ENCODE results near the gene BMI1. TPM values are rescaled to one million over a fixed set of nuclear protein-coding genes. Genes with fewer than 3 reads are reported as not detected.

BMI1 gene
- total and polyA plus RNA-seq, 10 donors: 26.9 to 89.7 (median 64.2) TPM

DNA sequence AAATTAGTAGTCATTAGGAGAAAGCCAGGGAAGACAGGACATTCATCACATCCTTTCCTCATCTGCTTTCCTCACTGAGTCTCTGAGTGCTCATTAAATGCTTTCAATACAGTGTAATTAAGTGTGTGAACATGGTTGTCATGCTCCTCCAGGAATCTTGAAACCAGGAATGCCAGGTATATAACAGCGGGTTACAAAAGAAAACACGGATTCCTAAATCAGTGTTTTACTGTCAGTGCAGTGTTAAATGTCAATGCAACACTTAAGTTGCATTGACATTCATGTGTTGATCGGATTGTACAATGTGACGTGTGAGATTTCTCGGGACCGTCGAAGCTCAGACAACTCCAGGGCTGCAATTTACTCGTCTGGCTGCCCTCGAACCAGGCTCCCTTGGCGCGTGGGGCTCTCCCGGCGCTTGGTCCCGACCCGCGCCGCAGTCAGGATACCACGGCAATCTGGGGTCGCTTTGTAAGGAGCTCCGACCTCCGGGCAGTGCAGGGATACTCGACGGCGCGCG, 23.9 kb downstream of the BMI1 start:
- Histone ChIP-seq H3K27ac (no peak overlapping the region), H3K4me1 (peaks cover 5 to 29% (median 20%) of the 10 kb centered on the region in 6 donors), H3K27me3 (replicated peaks in 1 of 7) (peaks cover 26 to 96% (median 74%) of the 10 kb centered on the region in 7 donors), H3K36me3 (no peaks in the 10 kb centered on the region), H3K4me3 (peak overlapping the region in 7 of 8 donors; percentile 24 to 66 (median 42)), H3K9me3 (peaks cover 0 to 15% (median 0%) of the 10 kb centered on the region in 8 donors)
- intact Hi-C loops (cut with DNase I; ENCODE audit: low total_unique reads): no loop called here
- TF ChIP-seq POLR2AphosphoS5 (IDR thresholded peaks at IDR 0.05) (no peak), POLR2A (IDR thresholded peaks at IDR 0.05) (no peak)
- TF ChIP-seq, protein P1, sequence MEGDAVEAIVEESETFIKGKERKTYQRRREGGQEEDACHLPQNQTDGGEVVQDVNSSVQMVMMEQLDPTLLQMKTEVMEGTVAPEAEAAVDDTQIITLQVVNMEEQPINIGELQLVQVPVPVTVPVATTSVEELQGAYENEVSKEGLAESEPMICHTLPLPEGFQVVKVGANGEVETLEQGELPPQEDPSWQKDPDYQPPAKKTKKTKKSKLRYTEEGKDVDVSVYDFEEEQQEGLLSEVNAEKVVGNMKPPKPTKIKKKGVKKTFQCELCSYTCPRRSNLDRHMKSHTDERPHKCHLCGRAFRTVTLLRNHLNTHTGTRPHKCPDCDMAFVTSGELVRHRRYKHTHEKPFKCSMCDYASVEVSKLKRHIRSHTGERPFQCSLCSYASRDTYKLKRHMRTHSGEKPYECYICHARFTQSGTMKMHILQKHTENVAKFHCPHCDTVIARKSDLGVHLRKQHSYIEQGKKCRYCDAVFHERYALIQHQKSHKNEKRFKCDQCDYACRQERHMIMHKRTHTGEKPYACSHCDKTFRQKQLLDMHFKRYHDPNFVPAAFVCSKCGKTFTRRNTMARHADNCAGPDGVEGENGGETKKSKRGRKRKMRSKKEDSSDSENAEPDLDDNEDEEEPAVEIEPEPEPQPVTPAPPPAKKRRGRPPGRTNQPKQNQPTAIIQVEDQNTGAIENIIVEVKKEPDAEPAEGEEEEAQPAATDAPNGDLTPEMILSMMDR (IDR thresholded peaks at IDR 0.05 in 8 of 11, conservative IDR thresholded peaks at IDR 0.05 in 3 of 11): no peak
- 9 to 38% (median 11%) methylated on average over 7 to 26 of the region's 26 CpGs for WGBS, 5 donors
- no peak for DNase-seq

GRCh38 chr10:22345301-22346095, 24.6 kb downstream of the BMI1 start, which contains the start of gene SPAG6:
Gene SPAG6, plus strand, starts transcription at chr10:22345496. Its CDS starts 116 bp downstream, at chr10:22345612.
- H3K9me3 ChIP-seq: peaks cover 0 to 15% (median 0%) of the 10 kb centered on the region in 8 donors
- DNase-seq: peak; percentile 90
- 8 to 17% (median 8%) methylated on average over 34 to 83 of the region's 83 CpGs for WGBS, 5 donors
- H3K4me1 ChIP-seq: peaks cover 3 to 26% (median 17%) of the 10 kb centered on the region in 6 donors
- H3K36me3 ChIP-seq: no peaks in the 10 kb centered on the region
- intact Hi-C loops (cut with DNase I; ENCODE audit: low total_unique reads): no loop called here
- H3K27me3 ChIP-seq (replicated peaks in 1 of 7): peaks cover 26 to 92% (median 71%) of the 10 kb centered on the region in 7 donors
- no peak within 1 kb of the TSS for H3K27ac ChIP-seq
- peak within 1 kb of the TSS in 7 of 8 donors; percentile 24 to 66 (median 42) for H3K4me3 ChIP-seq
- TF ChIP-seq POLR2A (IDR thresholded peaks at IDR 0.05) (no peak), POLR2AphosphoS5 (IDR thresholded peaks at IDR 0.05) (peak; percentile 48 to 80 (median 49))
- TF ChIP-seq, protein P1 (IDR thresholded peaks at IDR 0.05 in 8 of 11, conservative IDR thresholded peaks at IDR 0.05 in 3 of 11): no peak

DNA sequence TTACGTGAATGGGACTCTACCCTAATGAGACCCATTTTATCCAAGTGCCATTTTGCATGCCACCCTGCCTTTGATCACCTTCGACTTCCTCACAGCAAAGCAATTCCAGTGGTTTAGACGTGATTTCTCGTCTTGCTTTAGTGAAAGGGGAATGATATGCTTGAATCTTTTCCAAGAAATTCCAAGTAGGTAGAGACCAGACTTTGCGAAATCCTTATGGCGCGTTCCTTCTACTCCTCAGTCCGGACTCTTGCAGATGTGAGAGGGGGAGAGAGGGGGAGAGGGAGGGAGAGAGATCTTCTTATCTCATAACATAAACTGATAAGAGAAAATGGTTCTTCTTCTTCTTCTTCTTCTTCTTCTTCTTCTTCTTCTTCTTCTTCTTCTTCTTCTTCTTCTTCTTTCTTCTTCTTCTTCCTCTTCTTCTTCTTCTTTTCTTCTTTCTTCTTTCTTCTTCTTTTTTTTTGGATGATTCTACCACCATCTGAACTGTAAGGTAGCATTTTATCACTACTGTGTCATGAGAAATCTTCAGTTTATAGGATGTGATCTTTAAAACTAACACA, 25.3 kb downstream of the BMI1 start:
- Histone ChIP-seq H3K4me1 (peaks cover 3 to 23% (median 13%) of the 10 kb centered on the region in 6 donors), H3K9me3 (peaks cover 0 to 15% (median 0%) of the 10 kb centered on the region in 8 donors), H3K4me3 (no peak overlapping the region), H3K36me3 (no peaks in the 10 kb centered on the region), H3K27ac (no peak overlapping the region), H3K27me3 (replicated peaks in 1 of 7) (peaks cover 26 to 85% (median 64%) of the 10 kb centered on the region in 7 donors)
- TF ChIP-seq POLR2A (IDR thresholded peaks at IDR 0.05) (no peak), POLR2AphosphoS5 (IDR thresholded peaks at IDR 0.05) (no peak)
- TF ChIP-seq, protein P1 (IDR thresholded peaks at IDR 0.05 in 8 of 11, conservative IDR thresholded peaks at IDR 0.05 in 3 of 11): no peak
- no peak for DNase-seq
- 48 to 61% (median 52%) methylated on average over 8 of the region's 8 CpGs for WGBS, 5 donors
- intact Hi-C loops (cut with DNase I; ENCODE audit: low total_unique reads): no loop called here

All from spleen (tissue), 11 donors.